Fibroblast of villous mesenchyme (primary cell): ENCODE measurements around the gene CAVIN1. TPM values are rescaled to one million over a fixed set of nuclear protein-coding genes. Genes with fewer than 3 reads are reported as not detected.
"Not testable (repeated sequence)": the region's sequence is repeated elsewhere in the genome, so short reads cannot be mapped to it uniquely, and the experiment has no call there.

Experiments
- DNase-seq: peaks from one replicate; pipeline ENCODE4 v3.0.0-alpha.2; 2010; ENCODE audit warnings: low read depth
- H3K4me3 ChIP-seq: 2 replicates; pipeline ENCODE4 v1.5.1; 2011; ENCODE audit warnings: low read depth, mild to moderate bottlenecking, low read length
- CTCF ChIP-seq: IDR thresholded peaks from 2 replicates; pipeline ENCODE4 v1.5.1; 2012; ENCODE audit warnings: low read depth, mild to moderate bottlenecking, low read length; ENCODE audit not compliant: insufficient read depth
- total RNA-seq: library from RNA; depleted of rRNA; stranded (reverse); fragments of >200 nt; gene quantifications from 2 replicates; pipeline ENCODE4 v1.2.3, GENCODE V29; 2012

Gene CAVIN1
- total RNA-seq, 1 donor: 988 TPM

- no peak overlapping the region for H3K4me3 ChIP-seq
- no peak for DNase-seq
- peak; percentile 32 for TF ChIP-seq CTCF
Observed at GRCh38 chr17:42403150-42403549, 19.9 kb downstream of the CAVIN1 start.

GRCh38 chr17:42402117-42402516, 20.9 kb downstream of the CAVIN1 start:
- H3K4me3 ChIP-seq: no peak overlapping the region
- DNase-seq: no peak
- TF ChIP-seq CTCF: no peak

- DNase-seq, H3K4me3 ChIP-seq: not testable (repeated sequence)
Observed at GRCh38 chr17:42400844-42401375, 22.1 kb downstream of the CAVIN1 start.

GRCh38 chr17:42399948-42400843, 22.9 kb downstream of the CAVIN1 start:
- DNase-seq: no peak
- no peak overlapping the region for H3K4me3 ChIP-seq
- TF ChIP-seq CTCF: no peak

- H3K4me3 ChIP-seq: no peak overlapping the region
- peak; percentile 23 for DNase-seq
- TF ChIP-seq CTCF: no peak
Observed at GRCh38 chr17:42399121-42399520, 23.9 kb downstream of the CAVIN1 start.

GRCh38 chr17:42395601-42396000, 27.5 kb downstream of the CAVIN1 start:
- DNase-seq, H3K4me3 ChIP-seq: not testable (repeated sequence)

GRCh38 chr17:42394838-42395237, 28.2 kb downstream of the CAVIN1 start:
- no peak for DNase-seq
- TF ChIP-seq CTCF: no peak

GRCh38 chr17:42392692-42393415, 30.2 kb downstream of the CAVIN1 start:
- no peak for TF ChIP-seq CTCF
- DNase-seq: no peak
- no peak overlapping the region for H3K4me3 ChIP-seq

More at GRCh38 chr17:42394838-42395237, 28.2 kb downstream of the CAVIN1 start:
- H3K4me3 ChIP-seq: no peak overlapping the region

- H3K4me3 ChIP-seq, DNase-seq: not testable (repeated sequence)
Observed at GRCh38 chr17:42391439-42391838, 31.6 kb downstream of the CAVIN1 start.
